ENCODE measurements around the gene CAMTA1.
"Not testable (repeated sequence)": the region's sequence is repeated elsewhere in the genome, so short reads cannot be mapped to it uniquely, and the experiment has no call there.

CAMTA1 gene, protein sequence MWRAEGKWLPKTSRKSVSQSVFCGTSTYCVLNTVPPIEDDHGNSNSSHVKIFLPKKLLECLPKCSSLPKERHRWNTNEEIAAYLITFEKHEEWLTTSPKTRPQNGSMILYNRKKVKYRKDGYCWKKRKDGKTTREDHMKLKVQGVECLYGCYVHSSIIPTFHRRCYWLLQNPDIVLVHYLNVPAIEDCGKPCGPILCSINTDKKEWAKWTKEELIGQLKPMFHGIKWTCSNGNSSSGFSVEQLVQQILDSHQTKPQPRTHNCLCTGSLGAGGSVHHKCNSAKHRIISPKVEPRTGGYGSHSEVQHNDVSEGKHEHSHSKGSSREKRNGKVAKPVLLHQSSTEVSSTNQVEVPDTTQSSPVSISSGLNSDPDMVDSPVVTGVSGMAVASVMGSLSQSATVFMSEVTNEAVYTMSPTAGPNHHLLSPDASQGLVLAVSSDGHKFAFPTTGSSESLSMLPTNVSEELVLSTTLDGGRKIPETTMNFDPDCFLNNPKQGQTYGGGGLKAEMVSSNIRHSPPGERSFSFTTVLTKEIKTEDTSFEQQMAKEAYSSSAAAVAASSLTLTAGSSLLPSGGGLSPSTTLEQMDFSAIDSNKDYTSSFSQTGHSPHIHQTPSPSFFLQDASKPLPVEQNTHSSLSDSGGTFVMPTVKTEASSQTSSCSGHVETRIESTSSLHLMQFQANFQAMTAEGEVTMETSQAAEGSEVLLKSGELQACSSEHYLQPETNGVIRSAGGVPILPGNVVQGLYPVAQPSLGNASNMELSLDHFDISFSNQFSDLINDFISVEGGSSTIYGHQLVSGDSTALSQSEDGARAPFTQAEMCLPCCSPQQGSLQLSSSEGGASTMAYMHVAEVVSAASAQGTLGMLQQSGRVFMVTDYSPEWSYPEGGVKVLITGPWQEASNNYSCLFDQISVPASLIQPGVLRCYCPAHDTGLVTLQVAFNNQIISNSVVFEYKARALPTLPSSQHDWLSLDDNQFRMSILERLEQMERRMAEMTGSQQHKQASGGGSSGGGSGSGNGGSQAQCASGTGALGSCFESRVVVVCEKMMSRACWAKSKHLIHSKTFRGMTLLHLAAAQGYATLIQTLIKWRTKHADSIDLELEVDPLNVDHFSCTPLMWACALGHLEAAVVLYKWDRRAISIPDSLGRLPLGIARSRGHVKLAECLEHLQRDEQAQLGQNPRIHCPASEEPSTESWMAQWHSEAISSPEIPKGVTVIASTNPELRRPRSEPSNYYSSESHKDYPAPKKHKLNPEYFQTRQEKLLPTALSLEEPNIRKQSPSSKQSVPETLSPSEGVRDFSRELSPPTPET (N-terminal part only)

DNA sequence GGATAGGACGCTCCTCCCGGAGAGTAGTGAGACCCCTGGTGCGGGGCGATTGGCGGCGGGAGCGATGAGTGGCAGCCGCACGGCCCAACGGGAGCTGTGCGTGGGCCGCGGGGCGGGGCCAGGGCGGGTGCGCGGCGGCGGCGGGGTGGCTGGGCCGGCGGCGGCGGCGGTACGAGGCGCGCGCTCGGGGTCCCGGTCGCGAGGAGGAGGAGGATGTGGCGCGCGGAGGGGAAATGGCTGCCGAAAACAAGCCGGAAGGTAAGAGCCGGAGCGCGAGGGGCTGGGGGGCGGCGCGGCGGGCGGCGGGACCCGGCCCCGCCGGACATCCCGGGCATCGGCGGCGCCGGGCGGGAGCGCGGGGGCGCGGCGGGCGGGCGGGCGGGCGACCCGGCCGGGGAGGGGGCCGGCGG is at the start of gene CAMTA1:
CAMTA1 (plus strand) TSS at position 137 of the 410 bp plus-strand sequence; CDS start at position 214, 77 bp downstream.
- DNase-seq = no peak

DNA sequence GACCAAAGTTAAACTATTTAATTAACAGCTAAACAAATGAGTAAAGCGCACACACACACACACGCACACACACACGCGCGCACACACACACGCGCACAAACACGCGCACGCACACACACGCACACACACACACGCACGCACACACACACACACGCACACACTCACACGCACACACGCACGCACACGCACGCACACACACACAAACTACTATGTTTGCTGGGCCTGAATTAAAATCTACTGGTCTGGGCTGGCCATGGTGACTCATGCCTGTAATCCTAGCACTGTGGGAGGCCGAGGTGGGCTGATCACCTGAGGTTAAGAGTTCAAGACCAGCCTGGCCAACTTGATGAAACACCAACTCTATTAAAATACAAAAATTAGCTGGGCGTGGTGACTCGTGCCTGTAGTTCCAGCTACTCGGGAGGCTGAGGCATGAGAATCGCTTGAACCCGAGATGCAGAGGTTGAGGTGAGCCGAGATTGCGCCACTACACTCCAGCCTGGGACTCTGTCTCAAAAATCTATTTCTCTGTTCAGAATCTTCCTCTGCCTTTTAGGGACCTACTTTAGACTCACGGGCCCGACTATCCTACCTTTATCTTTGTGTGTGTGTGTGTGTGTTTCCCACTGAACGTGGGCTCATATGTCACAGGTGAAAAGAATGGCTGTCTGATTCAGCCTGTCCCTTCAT is 46.1 kb upstream of the CAMTA1 start:
- no peak for DNase-seq

DNA sequence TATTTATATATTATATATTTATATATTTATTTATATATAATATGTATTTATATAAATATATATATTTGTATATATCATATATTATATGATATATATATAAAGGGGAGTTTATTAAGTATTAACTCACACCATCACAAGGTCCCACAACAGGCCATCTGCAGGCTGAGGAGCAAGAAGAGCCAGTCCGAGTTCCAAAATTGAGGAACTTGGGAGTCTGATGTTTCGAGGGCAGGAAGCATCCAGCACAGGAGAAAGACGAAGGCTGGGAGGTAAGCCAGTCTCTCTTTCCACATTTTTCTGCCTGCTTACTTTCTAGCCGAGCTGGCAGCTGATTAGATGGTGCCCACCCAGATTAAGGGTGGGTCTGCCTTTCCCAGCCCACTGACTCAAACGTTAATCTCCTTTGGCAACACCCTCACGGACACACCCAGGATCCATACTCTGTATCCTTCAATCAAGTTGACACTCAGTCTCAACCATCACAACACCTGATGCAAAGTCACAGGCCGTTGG is 42.5 kb upstream of the CAMTA1 start:
- DNase-seq = not testable (repeated sequence)

DNA sequence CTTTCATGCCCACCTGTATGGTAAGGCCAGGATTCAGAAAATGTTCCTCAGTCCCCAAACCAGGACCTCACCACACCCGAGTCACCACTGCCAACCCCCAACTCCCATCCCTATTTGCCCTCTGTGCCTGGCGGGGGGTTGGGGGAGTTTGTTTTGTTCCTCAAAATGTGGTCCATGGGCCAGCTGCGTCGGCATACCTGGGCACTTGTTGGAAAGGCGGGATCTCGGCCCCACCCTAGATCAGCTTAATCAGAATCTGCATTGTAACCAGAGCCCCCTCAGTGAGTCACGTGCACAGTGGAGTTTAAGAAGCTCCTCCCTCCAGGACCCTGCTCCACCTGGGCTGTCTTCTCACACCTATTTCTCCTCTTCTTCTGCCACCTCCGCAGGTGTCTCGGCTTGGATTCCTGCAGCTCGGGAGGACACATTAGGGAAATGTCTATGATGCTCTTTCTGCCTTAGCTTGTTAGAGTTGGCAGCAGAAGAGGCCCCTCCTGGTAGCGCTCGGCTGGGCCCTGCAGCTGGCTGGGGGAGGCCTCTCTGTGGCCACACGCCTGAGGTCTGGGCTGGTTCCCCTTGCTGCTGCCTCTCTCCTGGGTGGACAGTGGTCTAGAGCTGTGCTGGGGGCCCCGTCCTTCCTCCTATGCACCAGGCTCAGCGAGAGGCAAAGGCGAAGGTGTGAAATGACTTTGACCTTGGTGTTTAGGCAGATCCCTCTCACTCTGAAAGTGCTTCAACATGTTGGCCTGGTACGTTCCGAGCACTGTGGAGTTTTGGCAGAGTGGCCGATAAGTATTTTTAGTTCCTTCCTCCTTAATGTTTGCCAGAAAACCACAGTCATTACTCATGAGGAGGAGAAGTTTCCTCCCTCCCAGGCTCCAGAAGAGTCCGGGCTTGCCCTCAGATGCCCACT is 41.8 kb upstream of the CAMTA1 start:
- DNase-seq = no peak

DNA sequence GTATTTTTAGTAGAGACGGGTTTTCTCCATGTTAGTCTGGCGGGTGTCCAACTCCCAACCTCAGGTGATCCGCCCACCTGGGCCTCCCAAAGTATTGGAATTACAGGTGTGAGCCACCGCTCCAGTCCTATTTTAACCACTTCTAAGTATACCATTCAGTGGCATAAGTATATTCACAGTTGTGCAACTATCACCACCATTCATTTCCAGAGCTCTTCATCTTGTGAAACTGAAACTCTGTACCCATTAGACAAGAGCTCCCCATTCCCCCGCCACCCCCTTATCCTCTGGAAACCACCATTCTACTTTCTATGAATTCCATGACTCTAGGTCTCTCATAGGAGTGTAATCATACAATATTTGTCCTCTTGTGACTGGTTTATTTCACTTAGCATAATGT is 40.2 kb upstream of the CAMTA1 start:
- DNase-seq = no peak

DNA sequence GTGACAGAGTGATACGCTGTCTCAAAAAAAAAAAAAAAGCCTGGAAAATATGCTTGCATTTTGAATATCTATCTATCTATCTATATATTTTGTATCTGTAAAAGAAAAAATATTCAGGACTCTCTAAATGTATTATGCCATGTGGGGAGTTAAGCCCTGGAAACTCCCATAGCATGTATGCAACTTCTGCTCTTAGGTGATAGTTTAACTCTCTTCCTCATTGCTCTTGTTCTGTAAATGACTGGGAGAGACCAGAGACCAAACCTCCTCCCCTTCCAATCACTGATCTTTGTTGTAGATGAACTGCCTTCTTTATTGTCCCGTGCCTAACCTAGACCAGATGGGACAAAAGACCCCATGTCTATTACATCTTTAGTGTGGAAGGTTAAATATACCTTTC is 37.6 kb upstream of the CAMTA1 start:
- DNase-seq = no peak

DNA sequence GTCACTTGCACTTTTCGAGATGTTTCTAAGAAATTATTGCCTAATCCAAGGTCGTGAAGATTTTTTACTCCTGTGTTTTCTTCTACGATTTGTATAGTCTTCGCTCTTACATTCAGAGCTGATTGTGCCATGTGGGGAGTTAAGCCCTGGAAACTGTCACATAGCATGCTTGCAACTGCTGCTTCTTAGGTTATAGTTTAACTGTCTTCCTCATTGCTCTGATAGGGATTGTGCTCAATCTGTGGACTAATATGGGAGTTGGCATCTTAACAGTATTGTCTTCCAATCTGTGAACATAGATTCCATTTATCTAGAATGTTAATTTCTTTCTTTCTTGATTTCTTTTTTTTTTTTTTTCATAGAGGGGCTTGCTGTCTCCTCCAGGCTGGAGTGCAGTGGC is 34.8 kb upstream of the CAMTA1 start:
- DNase-seq = no peak

DNA sequence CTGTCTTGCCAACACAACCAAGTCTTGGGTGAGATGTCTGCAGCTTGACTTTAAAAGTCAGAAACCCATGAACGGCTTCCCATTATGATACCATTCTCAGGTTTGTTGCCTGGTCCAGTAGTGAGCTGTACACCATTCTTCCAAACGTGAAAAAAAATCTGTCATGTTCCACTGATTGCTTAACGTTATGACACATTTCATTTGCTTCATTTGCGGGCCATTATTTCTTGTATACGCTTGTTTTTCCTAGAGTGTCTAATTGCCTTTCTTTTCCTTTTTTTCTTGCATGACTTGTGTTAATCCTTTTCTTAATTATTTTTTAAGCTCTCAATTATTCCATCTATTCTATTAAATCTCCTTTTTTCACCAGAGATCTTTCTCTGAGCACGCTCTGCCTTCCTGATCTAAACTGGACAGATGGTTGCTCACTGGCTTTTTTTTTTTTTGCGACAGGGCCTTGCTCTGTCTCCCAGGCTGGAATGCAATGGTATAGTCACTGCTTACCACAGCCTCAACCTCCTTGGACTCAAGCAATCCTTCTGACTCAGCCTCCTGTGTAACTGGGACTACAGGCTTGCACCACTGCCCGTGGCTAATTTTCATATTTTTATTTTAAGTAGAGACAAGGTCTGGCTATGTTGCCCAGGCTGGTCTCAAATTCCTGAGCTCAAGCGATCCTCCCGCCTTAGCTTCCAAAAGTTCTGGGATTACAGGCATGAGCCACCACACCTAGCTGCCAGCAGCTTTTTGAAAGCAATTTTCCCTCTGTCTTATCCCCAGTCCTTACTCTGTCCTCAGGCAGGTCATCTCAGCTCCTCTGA is 31.7 kb upstream of the CAMTA1 start:
- no peak for DNase-seq

DNA sequence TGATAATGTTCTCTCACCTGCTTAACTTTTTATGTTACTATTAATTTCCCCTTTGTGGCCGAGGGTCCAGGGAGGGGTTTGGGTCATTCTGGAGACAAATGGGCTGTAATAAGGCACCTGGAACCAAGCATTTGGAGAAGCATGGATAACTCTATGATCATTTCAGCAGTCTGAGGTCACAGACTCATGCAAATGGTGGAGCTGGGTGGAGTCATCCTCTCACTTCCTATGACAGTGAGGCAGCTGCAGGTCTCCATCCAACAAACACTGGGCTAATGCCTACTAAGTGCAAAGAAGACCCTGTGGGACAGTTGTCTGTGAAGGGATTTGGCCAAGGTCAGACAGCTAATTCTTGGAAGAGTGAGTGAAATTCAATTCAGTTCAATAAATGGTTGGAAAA is 28.8 kb upstream of the CAMTA1 start:
- no peak for DNase-seq

DNA sequence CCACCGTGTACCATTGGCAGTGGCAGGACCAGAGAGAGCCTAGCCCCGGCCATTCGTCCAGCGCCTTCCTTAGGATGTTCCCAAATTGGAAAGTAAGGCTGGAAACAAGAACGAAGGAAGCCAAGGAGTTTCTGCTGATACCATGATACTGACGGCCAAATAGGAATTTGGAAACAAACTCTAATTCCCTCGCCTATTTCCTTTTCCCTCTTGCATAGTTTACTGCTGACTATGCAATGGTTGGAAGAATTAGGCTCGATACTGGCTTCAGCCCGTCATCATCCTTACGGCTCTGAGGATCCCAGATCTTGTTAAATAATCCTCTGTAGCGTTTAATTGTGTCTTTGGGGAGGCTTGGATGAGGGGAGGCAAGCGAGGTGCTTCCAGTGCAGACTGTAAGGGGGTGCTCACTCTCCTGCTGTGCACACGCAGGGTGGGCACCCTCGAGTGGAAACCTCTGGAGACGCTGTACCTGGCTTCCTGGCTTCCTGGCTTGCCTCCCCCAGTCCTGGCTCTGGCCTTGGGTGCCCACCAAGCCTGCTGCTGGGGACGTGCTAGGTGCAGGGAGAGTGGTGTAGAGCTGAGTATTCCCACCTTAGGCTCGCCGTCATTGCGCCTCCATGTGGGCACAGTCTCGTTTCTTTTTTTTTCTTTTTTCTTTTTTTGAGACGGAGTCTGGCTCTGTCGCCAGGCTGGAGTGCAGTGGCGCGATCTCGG is 27.4 kb upstream of the CAMTA1 start:
- no peak for DNase-seq

DNA sequence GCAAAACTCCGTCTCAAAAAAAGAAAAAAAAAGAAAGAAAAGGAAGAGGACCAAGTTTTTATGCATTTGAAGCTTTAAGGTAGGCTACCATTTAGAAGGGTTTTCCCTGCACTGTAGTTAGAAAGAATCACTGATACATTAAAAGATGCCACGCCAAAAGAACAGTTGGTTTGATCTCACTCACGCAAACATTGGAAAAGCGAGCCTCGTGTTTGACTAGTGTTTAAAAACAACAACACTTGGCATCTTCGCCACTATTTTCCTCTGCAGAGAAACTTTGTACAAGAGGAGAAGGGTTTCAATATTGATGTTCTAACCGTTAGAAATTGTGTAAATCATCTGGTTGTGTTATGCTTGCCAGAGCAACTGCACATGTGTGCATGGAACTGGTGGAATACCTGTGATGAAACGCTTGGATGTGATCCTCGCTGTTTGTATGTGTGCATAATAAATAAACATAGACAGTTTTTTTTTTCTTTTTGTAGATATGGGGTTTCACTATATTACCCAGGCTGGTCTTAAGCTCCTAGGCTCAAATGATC is 24.0 kb upstream of the CAMTA1 start:
- DNase-seq = no peak

DNA sequence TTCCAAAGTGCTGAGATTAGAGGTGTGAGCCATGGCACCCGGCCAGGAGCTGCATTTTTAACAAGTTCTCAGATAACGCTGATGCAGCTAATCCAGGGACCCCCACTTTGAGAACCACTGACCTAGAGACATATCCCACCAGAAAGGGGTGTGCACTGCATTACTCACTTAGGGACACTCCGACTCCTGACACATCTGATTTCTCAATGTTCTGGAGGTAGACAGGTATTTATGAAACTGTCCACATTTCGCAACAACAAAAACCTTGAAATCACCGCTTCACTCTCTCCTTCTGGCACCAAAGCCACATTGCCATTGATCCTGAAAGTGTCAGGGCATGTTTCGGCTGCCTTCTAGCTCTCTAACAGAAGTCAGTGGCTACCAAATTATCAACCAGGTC is 23.2 kb upstream of the CAMTA1 start:
- DNase-seq = no peak

DNA sequence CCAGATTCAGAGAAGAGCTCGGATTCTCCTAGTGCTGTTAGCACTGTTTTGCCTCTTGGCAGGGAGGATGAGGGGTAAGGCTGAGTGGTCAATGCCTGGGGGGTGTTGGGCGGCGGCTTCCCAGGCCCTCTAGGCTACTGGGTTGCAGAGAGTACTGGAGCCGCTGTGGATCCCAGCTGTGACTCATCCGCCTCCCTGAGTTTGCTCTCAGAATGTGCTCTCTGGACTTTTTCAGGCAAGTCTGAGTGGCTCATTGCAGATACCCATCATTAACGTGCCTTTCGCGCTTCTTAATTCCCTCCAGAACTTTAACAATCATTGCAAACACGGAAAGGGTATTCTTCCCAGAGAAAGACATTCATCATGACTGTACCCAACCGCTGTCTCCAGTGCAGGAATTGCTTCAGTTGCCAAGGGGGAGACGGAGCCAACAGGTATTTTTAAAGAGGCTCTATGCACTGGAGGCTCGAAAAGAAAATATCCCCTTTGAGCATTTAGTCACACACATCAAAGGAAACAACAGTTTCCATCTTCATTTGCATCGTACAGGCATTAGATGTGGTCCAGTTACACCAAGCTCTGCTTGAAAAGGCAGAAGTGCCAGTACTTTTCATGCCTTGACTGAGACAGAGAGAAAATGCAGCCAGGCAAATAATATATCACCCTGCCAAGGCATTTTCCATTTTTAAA is 14.4 kb upstream of the CAMTA1 start:
- no peak for DNase-seq

DNA sequence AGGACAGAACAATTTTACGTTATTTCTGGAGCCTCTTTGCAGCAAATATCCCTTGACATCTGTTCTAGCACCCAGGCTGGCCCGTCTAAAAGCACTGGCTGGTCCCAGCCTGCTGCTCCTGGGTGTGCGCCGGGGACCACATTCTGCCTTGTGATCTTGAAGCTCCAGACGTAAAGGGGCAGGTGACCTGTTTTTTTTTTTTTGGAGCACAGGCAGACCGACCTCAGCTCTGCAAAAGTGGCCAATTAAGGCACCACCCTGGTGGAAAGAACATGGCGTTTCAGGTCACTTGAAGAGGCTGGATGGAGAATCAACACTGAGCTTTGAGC is 13.8 kb upstream of the CAMTA1 start:
- DNase-seq = no peak

DNA sequence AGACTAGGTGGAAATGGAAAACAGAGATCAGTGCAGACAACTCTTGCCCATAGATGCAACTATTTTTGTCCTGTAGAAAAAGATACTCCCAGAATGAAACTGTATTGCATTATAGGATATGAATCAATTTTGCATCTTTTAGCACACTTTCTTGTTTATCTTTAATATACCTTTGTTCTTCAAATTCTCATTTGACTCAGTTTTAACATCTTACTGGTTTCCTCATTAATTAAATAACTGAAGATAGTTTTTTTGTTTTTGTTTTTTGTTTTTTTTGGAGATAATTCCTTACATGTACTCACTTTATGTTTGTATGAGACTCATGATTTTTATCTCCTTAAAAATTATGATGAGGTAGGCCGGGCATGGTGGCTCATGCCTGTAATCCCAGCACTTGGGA is 10.9 kb upstream of the CAMTA1 start:
- no peak for DNase-seq

DNA sequence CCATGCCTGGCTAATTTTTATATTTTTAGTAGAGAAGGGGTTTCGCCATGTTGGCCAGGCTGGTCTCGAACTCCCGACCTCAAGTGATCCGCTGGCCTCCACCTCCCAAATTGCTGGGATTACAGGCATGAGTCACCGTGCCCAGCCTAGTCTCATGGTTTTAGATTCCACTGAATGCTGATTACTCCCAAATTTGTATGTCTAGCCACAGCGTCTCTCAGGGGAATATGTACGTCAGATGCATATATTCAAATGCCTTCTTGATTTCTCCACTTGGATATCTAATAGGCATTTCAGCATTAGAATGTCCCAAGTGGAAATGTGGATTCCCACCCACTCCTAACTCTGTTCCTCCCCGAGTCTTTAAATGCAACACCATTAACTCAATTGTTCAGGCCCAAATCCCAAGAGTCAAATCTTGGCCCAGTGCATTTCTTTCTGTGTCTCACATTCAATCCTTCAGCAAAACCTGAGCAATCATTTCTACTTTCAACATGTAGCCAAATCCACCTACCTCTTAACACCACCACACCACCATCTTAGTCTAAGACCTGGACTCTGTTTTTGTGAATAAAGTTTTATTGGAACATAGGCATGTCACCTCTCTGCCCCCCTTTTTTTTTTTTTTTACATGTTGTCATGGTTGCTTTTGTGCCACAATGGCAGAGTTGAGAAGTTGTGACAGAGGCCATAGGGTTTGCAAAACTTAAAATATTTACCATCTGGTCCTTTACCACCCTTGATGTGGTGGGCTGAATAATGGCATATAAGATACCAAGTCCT is 9.8 kb upstream of the CAMTA1 start:
- no peak for DNase-seq

DNA sequence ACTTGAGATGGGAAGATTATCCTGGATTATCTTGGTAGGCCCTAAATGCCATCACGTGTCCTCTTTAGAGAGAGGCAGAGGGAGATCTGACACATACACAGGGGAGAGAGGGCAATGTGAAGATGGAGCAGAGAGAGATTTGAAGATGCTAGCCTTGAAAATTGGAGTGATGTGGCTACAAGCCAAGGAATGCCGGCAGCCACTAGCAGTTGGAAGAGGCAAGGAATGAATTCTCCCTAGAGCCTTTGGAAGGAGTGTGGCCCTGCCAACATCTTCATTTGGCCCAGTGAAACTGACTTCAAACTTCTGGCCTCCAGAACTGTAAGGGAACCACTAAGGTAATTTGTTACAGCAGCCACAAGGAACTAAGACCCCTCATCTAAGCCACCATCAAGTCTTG is 8.9 kb upstream of the CAMTA1 start:
- DNase-seq = no peak

DNA sequence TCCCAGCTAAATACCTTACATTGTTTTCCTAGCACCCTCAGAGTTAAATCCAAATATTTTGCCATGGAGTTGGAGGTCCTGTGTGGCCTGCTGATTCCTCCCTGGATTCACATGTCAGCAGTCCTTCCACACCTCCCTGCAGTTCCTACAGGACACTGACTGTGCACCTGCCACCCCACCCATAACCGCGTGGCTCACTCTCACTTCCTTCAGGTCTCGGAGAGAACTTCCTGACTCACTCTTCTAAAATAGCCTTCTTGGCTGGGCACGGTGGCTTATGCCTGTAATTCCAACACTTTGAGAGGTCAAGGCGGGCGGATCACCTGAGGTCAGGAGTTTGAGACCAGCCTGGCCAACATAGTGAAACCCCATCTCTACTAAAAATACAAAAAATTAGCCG is 8.4 kb upstream of the CAMTA1 start:
- no peak for DNase-seq

All from COR-L47 (cell line).